Keratinocyte (primary cell): ENCODE data around the gene VKORC1.

Experiments used
- CTCF ChIP-seq, 3 experiments: IDR thresholded peaks in 1 of 3; conservative IDR thresholded peaks in 1 of 3; optimal IDR thresholded peaks in 1 of 3; 2 replicates in 2 of 3; 3 replicates in 1 of 3; pipeline versions ENCODE3 to v1.5.1; 2011; ENCODE audit warnings: low read length in 3 of 3, mild to moderate bottlenecking in 3 of 3, moderate library complexity in 2 of 3, control low read depth in 1 of 3, inconsistent platforms in 1 of 3; ENCODE audit not compliant: insufficient read depth in 2 of 3; ENCODE audit errors: extremely low read depth in 1 of 3
- EZH2 ChIP-seq: IDR thresholded peaks from one replicate; pipeline ENCODE4 v1.6.1; 2012; ENCODE audit warnings: inconsistent platforms, mild to moderate bottlenecking, low read length, moderate library complexity

- TF ChIP-seq CTCF (optimal IDR thresholded peaks at IDR 0.05 in 1 of 3, IDR thresholded peaks at IDR 0.05 in 1 of 3, conservative IDR thresholded peaks at IDR 0.05 in 1 of 3; ENCODE audit: extremely low read depth in 1 of 3, insufficient read depth in 2 of 3, low read length in 3 of 3) = no peak
- no peak for TF ChIP-seq EZH2
Observed at GRCh38 chr16:31074814-31075183, 19.8 kb downstream of the VKORC1 start.
